Osteocyte (in vitro differentiated cells): Measurements from ENCODE around the gene OR4X2. TPM values are rescaled to one million over a fixed set of nuclear protein-coding genes. Genes with fewer than 3 reads are reported as not detected.

Experiments used
- DNase-seq: peaks from one replicate; pipeline ENCODE4 v3.0.0; 2021; ENCODE audit warnings: mixed read lengths; ENCODE audit not compliant: unreplicated experiment; ENCODE audit errors: extremely low spot score
- H3K27ac Mint-ChIP-seq: one replicate; pipeline ENCODE4 v1.8.0; 2021; ENCODE audit warnings: mild to moderate bottlenecking, mixed read lengths; ENCODE audit not compliant: unreplicated experiment
- H3K27me3 Mint-ChIP-seq: one replicate; pipeline ENCODE4 v1.8.0; 2021; ENCODE audit warnings: mixed read lengths; ENCODE audit not compliant: unreplicated experiment
- H3K36me3 Mint-ChIP-seq: one replicate; pipeline ENCODE4 v1.8.0; 2021; ENCODE audit warnings: mixed read lengths; ENCODE audit not compliant: unreplicated experiment
- H3K4me1 Mint-ChIP-seq: one replicate; pipeline ENCODE4 v1.8.0; 2021; ENCODE audit warnings: mixed read lengths; ENCODE audit not compliant: unreplicated experiment
- H3K4me3 Mint-ChIP-seq: one replicate; pipeline ENCODE4 v1.8.0; 2021; ENCODE audit warnings: mild to moderate bottlenecking, moderate library complexity, mixed read lengths; ENCODE audit not compliant: unreplicated experiment
- H3K9me3 Mint-ChIP-seq: one replicate; pipeline ENCODE4 v1.8.0; 2021; ENCODE audit warnings: mixed read lengths; ENCODE audit not compliant: unreplicated experiment
- CTCF ChIP-seq: fragments of 200-600 bp; sonication (generic); IDR thresholded peaks from 2 replicates; pipeline ENCODE4 v1.5.0; 2021; ENCODE audit warnings: antibody characterized with exemption, mild to moderate bottlenecking, moderate library complexity
- total RNA-seq: library from RNA; stranded (reverse); gene quantifications from 2 replicates; pipeline ENCODE4 v1.2.1, GENCODE V29; 2021

The OR4X2 gene
- total RNA-seq, 1 donor from 2014 or later = not detected

- no peak overlapping the region for H3K4me3 Mint-ChIP-seq
- no peaks in the 10 kb centered on the region for H3K36me3 Mint-ChIP-seq
- H3K27me3 Mint-ChIP-seq = no peaks in the 10 kb centered on the region
- TF ChIP-seq CTCF = no peak
- H3K4me1 Mint-ChIP-seq = no peaks in the 10 kb centered on the region
- no peak for DNase-seq
- no peak overlapping the region for H3K27ac Mint-ChIP-seq
- H3K9me3 Mint-ChIP-seq = peaks cover 4% of the 10 kb centered on the region
These were observed 7.2 kb upstream of the OR4X2 start for GRCh38 chr11:48237727-48238126.

GRCh38 chr11:48242501-48242900 is 2.4 kb upstream of the OR4X2 start:
- Mint-ChIP-seq H3K4me3 (no peak overlapping the region), H3K9me3 (no peaks in the 10 kb centered on the region), H3K36me3 (no peaks in the 10 kb centered on the region), H3K4me1 (no peaks in the 10 kb centered on the region), H3K27me3 (no peaks in the 10 kb centered on the region), H3K27ac (no peak overlapping the region)
- TF ChIP-seq CTCF = no peak
- no peak for DNase-seq

- Mint-ChIP-seq H3K27me3 (no peaks in the 10 kb centered on the region), H3K9me3 (peaks cover 3% of the 10 kb centered on the region), H3K36me3 (no peaks in the 10 kb centered on the region), H3K27ac (no peak overlapping the region), H3K4me3 (no peak overlapping the region), H3K4me1 (no peaks in the 10 kb centered on the region)
- DNase-seq = no peak
- TF ChIP-seq CTCF = no peak
These were observed 4.0 kb downstream of the OR4X2 start for GRCh38 chr11:48248902-48249301.

- no peak overlapping the region for H3K27ac Mint-ChIP-seq
- TF ChIP-seq CTCF = no peak
- H3K9me3 Mint-ChIP-seq = no peaks in the 10 kb centered on the region
- DNase-seq = no peak
- H3K27me3 Mint-ChIP-seq = no peaks in the 10 kb centered on the region
- no peaks in the 10 kb centered on the region for H3K36me3 Mint-ChIP-seq
- no peaks in the 10 kb centered on the region for H3K4me1 Mint-ChIP-seq
- no peak overlapping the region for H3K4me3 Mint-ChIP-seq
These were observed 16.7 kb downstream of the OR4X2 start for GRCh38 chr11:48261600-48261999.

- Mint-ChIP-seq H3K9me3 (no peaks in the 10 kb centered on the region), H3K27me3 (no peaks in the 10 kb centered on the region), H3K4me3 (no peak within 1 kb of the TSS), H3K36me3 (no peaks in the 10 kb centered on the region), H3K4me1 (no peaks in the 10 kb centered on the region), H3K27ac (no peak within 1 kb of the TSS)
- TF ChIP-seq CTCF = no peak
- no peak for DNase-seq
These were observed 18.6 kb downstream of the OR4X2 start, which contains the start of gene OR4X1 for GRCh38 chr11:48263423-48263911. Gene OR4X1 (plus strand): TSS chr11:48263861. CDS start chr11:48263861, 0 bp downstream.
